Erythroblast (primary cell): Measurements from ENCODE around the gene SLC36A1.

Experiments used
- GATA1 ChIP-seq: IDR thresholded peaks from 2 replicates; pipeline ENCODE4 v1.6.1; 2011; ENCODE audit warnings: low read depth, mild to moderate bottlenecking, control low read depth, low read length, moderate library complexity
- POLR2A ChIP-seq: IDR thresholded peaks from 2 replicates; pipeline ENCODE4 v1.6.1; 2011; ENCODE audit warnings: mild to moderate bottlenecking, low read length

GRCh38 chr5:151477101-151477500 lies 29.7 kb downstream of the SLC36A1 start:
- TF ChIP-seq POLR2A = no peak
- no peak for TF ChIP-seq GATA1
